ENCODE data around the gene IGF2BP2.
A peak's percentile ranks its signal among the peaks of the same experiment; 100 is the strongest.
"Not testable (repeated sequence)": the region's sequence is repeated elsewhere in the genome, so short reads cannot be mapped to it uniquely, and the experiment has no call there.

Gene IGF2BP2

DNA sequence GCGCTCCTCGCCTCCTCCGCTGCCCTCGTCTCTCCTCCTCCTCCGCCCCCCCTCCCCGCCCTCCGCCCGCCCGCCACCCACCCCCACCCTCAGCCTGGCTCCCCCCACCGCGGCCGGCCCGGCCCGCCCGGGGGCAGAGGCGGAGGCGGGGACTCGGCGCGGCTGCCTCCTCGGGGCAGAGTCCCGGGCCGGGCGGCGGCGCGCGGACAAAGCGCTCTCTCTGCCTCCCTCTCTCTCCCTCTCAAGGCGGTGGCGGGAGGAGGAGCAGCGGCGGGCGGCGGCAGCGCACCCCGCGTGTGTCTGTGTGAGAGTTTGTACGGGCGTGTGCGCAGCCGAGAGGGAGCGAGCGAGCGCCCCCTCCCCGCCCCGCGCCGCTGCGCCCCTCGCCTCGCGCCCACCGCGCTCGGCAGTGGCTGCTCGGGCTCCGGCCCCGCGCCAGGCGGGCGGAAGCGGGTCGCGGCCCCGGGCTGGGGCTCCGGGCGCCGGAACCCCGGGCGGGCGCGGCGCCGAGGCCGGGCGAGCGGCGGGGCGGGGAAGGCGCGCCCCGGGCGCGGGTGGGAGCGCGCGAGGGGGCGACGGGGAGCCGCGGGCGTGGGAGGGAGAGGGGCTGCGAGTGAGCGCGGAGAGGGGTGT, at the start of gene IGF2BP2:
Gene IGF2BP2 (minus strand): TSS at position 37 of the 633 bp plus-strand sequence. CDS start 82 bp downstream, outside the sequence.
- peak in 5 of 56 donors; percentile 8 to 18 (median 10) for DNase-seq

DNA sequence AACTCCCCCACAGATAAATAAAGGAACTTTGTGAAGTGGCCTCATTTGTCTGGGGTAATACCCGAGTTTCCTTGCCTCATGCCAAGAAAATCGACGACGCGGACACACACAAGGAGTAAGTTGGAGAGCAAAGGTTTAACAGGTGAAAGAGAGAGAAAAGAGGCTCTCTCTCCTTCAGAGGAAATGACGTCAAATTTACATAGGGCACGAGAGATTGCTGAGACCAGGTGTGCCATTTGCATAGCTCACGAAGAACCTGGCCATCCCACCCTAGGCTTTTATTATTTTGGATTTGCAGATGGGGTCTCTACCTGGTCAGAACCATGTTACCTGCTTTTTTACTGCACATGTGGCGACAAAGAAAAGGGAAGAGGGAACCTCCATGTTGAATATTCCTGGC, 49.3 kb upstream of the IGF2BP2 start:
- no peak for DNase-seq

DNA sequence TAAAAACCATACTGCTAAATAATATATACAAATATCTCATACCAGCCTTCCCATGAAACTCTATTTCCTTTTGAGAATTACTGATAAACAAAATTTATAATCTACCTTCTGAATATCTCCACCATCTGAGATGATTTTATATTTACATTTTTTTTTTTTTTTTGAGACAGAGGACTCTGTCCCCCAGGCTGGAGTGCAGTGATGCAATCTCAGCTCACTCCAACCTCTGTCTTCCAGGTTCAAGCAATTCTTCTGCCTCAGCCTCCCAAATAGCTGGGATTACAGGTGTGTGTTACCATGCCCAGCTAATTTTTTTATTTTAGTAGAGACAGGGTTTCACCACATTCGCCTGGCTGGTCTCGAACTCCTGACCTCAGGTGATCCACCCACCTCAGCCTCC, 42.8 kb upstream of the IGF2BP2 start:
- no peak for DNase-seq

DNA sequence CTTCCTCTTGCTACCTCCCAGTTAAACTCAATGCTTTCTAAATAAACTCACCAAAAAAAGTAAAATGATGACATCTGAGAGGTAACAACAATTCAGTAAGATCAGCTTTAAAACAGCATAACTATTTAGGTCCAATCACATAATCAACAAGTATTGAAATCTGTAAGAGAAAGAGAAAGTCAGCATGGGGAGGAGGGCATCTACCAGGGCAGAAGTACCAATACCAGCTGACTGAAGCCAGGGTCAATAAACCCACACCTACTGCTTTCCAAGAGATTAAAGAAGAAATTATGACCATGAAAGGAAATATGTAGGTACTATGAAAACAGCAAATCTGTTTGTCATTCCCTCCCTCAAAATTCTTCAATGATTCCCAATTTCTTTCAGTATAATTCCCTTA, 42.2 kb upstream of the IGF2BP2 start:
- no peak for DNase-seq

DNA sequence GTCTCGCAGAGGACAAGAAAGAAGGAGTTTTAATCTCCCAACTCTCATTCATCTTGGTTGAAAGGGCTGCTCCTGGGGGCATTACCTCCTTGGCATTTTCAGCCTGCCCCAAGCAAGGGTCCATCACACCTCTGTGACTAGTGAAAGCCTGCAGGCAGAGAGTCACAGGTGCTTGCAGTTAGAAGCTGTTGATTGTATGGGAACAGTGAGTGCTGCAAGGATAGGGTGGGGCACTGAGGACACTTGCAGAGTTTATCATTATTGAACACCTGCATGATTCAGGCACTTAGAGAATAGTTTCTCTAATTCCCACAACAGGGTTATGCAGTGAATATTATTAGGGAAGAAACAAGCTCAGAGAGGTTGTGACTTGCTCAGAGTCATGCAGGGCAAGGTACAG, 41.7 kb upstream of the IGF2BP2 start:
- DNase-seq, result no peak

DNA sequence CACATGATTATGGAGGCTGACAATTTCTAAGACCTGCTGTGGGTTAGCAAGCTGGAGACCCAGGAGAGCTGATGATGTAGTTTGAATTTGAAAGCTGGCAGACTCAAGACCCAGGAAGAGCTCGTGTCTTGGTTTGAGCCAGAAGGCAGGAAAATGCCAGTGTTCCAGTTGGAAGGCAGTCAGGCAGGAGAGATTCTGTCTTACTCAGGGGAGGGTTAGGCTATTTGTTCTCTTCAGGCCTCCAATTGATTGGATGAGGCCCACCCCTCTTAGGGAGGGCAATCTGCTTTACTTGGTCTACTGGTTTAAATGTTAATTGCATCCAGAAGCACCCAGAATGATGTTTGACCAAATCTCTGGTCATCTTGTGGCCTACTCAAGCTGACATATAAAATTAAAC, 40.4 kb upstream of the IGF2BP2 start:
- no peak for DNase-seq

DNA sequence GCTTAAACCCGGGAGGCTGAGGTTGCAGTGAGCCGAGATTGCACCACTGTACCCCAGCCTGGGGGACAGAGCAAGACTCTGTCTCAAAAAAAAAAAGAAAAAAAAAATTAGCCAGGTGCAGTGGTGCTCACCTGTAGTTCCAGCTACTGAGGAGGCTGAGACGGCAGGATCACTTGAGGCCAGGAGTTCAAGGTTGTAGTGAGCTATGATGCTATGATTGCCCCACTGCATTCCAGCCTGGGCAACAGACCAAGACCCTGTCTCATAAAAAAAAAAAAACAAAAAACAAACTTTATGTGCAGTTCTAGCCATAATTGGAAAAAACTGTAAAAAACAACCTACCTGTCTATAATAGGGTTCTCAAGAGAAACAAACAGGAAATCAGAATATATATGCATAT, 39.9 kb upstream of the IGF2BP2 start:
- DNase-seq, result no peak

DNA sequence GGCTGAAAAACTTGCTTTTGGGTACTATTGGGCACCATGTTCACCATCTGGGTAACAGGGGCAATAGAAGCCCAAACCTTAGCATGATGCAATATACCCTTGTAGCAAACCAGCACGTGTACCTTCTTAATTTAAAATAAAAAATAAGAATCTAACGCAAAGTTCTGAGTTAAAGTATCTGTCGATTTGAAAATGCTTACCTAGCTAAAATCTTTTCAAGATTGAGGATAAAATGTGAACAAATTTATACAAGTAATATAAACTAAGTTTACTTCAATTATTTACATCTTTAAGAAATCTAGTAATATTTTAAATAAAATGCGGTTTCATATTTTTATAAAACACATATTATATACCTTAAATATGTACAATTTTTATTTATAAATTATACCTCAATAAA, 38.1 kb upstream of the IGF2BP2 start:
- no peak for DNase-seq

DNA sequence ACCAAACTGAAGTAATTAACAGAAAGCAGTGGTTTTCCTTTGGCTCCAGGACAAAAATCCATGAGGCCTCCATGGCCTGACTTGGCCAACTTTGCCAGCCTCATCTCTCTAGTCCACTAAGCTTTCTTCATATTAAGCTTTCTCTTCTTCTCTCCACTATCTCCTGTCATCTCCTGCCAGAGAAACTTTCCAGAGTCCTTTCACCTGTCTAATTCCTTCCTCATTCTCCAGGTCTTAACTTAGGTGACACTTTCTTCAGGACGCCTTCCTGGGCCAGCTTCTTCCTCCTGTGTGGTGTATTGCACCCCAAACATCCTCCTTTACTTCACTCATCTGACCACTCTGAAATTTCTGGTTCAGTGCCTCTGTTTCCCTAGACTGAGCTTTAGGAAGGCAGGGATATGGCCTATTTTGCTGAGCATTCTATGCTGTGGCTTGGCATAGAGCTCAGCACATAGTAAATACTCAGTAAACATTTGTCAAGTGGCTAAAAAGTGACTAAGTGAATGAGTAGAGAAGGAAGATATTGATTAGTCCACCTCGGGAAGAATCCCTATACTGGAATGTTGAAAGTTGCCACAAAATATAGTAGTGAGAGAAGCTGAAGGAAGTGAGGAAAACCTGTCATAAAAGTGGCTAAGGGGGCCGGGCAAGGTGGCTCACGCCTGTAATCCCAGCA, 34.6 kb upstream of the IGF2BP2 start:
- DNase-seq, result no peak

DNA sequence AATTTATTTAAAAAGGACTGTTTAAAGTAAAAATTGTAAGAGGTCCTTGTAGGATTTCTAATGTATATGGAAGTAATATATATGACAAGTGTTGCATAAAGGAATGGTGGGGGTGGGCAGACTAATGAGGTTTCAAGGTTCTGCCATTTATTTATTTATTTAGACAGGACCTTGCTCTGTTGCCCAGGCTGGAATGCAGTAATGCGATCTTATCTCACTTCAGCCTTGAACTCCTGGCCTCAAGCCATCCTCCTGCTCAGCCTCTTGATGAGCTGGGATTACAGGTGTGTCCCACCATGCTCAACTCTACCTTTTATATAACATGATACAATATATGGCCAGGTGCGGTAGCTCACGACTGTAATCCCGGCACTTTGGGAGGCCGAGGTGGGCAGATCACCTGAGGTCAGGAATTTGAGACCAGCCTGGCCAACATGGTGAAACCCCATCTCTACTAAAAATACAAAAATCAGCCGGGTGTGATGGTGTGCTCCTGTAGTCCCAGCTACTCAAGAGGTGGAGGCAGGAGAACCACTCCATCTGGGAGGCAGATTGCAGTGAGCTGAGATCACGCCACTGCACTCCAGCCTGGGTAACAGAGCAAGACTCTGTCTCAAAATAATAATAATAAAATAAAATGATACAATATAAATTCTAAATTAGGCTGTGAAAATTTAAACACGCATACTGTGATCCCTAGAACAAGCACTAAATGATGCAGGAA, 33.8 kb upstream of the IGF2BP2 start:
- DNase-seq, result no peak

DNA sequence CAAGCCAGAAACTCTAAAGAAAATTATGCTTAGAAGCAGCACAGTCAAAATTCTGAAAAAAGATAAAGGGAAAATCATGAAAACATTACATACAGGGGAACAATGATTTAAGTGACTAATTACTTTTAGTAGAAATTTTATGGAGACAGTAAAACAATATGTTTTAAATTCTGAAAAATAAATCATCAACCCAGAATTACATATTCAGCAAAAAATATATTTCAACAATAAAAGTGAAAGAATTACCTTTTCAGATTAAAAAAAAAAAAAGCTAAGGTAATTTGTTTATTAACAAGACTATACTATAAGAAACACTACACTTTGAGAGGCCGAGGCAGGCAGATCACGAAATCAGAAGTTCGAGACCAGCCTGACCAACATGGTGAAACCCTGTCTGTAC, 32.4 kb upstream of the IGF2BP2 start:
- no peak for DNase-seq

DNA sequence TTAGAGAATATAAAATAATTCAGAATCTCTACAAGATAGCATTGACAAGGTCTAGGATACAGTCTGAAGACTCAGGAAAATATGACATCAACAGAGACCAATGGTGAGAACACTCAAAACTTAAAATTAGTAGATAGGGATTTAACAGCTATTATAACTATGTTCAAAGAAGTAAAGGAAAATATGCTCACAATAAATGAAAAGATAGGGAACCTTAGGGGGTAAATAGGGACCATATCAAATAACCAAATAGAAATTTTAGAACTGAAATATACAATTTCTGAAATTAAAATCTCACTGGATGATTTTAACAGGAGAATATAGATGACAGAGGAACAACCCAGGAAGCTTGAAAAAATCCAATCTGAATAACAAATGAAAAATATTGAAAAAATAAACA, 31.8 kb upstream of the IGF2BP2 start:
- no peak for DNase-seq

DNA sequence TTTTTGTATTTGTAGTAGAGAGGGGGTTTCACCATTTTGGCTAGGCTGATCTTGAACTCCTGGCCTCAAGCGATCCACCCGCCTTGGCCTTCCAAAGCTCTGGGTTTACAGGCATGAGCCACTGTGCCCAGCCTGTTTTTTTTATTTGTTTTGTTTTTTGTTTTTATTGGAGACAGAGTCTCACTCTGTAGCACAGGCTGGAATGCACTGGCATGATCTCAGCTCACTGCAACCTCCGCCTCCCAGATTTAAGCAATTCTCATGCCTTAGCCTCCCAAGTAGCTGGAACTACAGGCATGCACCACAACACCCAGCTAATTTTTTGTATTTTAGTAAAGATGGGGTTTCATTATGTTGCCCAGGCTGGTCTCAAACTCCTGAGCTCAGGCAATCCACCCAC, 28.9 kb upstream of the IGF2BP2 start:
- not testable (repeated sequence) for DNase-seq

DNA sequence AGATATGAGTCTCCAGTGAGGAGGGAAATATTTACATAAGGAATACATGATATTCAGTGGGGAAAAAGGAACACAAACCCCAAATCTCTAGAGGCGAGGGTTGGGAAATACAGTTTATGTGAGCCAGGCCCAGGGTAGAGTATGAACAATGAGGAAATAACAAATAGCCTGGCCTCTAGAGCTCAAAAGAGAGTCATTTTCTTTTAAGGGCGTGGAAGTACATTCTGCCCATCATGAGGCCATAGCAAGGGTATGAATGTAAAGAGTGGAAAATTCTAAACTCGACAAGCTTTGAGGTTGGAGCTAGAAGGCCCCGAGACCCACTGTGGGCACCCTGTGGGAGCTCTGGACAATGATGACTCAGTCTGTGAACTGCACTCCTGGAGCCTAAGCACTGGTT, 27.8 kb upstream of the IGF2BP2 start:
- no peak for DNase-seq

DNA sequence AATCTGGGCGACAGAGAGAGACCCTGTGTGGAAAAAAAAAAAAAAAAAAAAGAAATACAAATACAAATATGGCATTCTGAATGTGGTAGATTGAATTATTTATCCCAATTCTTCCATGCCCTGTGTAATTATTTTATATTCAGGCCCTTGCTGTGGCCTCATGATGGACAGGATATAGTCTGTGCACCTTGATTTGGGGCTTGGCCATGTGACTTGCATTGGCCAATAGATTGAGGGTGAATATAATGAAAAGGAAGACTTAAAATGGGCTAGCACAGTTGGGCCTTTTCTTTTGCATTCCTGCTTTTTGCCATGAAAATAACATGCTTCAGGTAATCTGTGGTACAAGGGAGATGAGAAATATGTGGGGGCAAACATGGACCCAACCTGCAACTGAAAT, 27.1 kb upstream of the IGF2BP2 start:
- DNase-seq, result no peak

DNA sequence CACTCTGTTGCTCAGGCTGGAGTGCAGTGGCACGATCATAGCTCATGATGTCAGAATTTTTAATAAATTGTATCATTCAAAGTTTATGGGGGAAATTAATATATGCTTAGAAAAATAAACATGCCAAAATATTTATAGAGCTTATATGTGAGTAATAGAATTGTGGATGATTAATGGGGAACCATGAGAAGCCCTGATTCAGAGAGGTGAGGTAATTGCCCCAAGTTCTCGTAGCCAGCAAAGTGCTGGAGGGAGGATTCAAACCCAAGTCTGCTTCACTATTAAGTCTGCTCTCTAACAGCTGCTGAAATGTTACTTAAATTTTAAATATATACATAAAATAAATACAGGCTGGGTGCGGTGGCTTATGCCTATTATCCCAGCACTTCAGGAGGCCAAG, 26.2 kb upstream of the IGF2BP2 start:
- DNase-seq, result no peak

DNA sequence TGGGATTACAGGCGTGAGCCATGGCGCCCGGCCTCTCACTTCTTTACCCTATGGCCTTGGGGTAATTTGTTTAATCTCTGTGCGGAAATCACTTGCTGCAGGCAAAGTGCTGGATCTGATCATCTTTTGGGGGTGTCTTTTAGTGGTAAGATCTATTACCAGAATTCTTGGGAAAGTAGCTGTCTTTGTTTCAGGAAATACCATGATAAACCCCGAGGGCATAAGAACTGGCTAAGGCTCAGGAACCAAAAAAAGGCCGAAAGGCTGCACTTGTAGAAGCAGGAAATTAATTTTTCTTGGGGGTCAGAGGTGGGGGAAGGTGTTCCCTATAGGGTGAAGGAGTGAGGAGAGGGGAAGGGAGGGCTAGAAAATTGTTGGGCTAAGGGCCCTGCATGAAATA, 22.7 kb upstream of the IGF2BP2 start:
- DNase-seq, result no peak

DNA sequence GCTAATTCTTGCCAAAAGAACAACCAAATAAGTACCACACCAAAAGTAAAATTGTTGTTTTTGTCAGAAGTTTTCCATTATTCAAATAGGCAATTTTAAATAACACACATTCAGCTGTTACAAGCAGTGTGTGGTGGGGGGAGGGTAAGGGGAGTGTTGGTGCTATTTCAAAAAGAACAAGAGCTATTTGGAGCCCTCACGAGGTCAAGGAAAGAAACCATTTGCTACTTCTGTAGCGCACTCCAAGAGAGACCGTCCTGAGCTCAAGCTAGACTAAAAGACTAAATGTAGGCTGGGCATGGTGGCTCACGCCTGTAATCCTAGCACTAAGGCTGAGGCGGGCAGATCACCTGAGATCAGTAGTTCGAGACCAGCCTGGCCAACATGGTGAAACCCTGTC, 21.2 kb upstream of the IGF2BP2 start:
- DNase-seq, result no peak

DNA sequence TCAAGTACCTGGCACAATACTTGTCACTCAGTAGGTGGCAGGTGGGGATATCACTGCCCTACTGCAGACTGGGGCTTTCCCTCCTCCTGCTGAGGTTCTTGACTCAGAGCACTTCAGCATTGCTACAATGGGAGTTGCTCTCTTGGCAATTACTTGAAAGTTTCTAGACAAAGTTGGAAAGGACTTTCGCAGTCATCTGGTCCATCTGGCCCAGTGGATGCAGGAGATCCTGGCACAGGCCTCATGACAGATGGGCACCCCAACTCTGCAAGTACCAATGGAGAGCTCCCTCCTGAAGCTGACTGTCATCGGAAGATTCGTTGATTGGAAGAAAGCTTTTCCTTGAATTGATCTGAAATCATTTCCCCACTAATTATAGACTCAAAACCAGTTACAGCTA, 19.2 kb upstream of the IGF2BP2 start:
- no peak for DNase-seq

DNA sequence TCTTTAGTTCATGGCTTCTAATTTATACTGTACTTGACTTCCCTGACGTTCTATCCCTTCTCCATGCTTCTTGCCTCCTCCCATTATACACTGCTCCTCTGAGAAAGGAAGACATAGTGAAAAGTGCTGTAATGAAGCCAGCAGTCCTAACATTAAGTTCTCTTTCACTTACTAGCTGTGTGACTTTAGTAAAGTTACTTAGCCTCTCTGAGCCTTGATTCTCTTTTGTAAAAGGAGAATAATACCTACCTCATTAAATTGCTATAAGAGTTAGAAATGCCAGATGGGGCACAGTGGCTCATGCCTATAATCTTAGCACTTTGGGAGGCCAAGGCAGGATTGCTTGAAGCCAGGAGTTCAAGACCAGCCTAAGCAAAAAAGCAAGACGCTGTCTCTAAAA, 18.8 kb upstream of the IGF2BP2 start:
- no peak for DNase-seq

DNA sequence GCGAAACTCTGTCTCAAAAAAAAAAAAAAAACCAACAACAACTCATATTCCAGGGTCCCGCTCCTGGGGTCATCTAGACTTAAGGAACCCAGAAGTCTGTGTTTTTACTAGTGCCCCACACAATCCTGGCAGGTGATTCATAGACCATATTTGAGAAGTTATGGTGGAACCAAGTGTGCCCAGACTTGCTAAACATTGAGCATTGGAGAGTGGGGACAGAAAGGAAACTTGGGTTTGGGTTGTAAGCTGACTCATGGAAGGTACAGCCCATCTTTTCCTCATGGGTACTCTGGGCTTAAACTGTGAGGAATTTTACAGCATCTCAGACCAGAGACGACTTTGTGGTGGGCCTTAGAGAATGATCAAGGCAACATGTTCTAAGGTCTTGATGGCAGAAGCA, 18.3 kb upstream of the IGF2BP2 start:
- DNase-seq, result no peak

DNA sequence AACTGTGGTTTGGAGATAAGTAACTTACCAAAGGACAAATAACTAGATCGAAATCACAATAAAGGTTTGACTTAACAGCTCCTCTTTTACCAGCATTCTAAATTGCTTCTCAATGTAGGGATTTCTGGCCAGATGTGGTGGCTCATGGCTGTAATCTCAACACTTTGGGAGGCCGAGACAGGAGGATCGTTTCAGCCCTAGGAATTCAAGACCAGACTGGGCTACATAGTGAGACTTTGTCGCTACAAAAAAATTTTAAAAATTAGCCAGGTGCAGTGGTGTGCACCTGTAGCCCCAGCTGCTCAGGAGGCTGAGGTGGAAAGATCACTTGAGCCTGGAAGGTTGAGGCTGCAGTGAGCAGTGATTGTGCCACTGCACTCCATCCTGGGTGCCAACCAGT, 17.4 kb upstream of the IGF2BP2 start:
- DNase-seq, result no peak

DNA sequence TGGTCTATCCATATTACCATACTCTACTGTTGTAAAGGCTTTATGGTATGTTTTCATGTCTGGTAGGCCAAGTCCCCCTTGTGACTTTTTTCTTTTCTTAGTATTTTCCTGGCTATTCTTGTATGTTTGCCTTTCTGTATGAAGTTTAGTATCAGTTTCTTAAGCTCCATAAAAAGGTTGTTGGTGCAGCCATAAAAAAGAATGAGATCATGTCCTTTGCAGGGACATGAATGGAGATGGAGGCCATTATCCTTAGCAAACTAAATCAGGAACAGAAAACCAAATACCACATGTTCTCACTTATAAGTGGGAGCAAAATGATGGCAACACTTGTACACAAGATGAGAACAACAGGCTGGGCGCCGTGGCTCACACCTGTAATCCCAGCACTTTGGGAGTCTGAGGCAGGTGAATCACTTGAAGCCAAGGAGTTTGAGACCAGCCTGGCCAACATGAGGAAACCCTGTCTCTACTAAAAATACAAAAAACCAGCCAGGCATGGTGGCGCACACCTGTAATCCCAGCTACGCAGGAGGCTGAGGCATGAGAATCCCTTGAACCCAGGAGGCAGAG, 13.7 kb upstream of the IGF2BP2 start:
- DNase-seq, result not testable (repeated sequence)
